RWPE2 (cell line): ENCODE data around the gene RAB5B.
A peak's percentile ranks its signal among the peaks of the same experiment; 100 is the strongest.

Experiments
- ATAC-seq: fragments of 200-7000 bp; cut with Tn5 transposase; 3 replicates; pipeline ENCODE4 v1.9.1; 2021; ENCODE audit warnings: low read depth
- DNase-seq: peaks from one replicate; pipeline ENCODE4 v3.0.0-alpha.2; 2020; ENCODE audit warnings: low spot score
- H3K27ac ChIP-seq: fragments of 450-650 bp; 2 replicates; pipeline ENCODE4 v1.5.1; 2017; ENCODE audit warnings: mild to moderate bottlenecking; ENCODE audit not compliant: poor library complexity, severe bottlenecking
- H3K27me3 ChIP-seq: fragments of 250-450 bp; sonication (Bioruptor Pico); 2 replicates; pipeline ENCODE4 v1.5.1; 2021; ENCODE audit warnings: mild to moderate bottlenecking, moderate library complexity; ENCODE audit not compliant: insufficient read depth, poor library complexity, severe bottlenecking
- H3K36me3 ChIP-seq: fragments of 250-450 bp; sonication (Bioruptor Pico); 2 replicates; pipeline ENCODE4 v1.5.1; 2020; ENCODE audit warnings: low read depth, mild to moderate bottlenecking, moderate library complexity
- H3K4me1 ChIP-seq: fragments of 250-450 bp; sonication (Bioruptor Pico); 2 replicates; pipeline ENCODE4 v1.5.1; 2021; ENCODE audit warnings: mild to moderate bottlenecking, moderate library complexity; ENCODE audit not compliant: insufficient read depth, poor library complexity, severe bottlenecking
- H3K4me3 ChIP-seq: fragments of 250-450 bp; sonication (Bioruptor Pico); 2 replicates; pipeline ENCODE4 v1.5.1; 2021; ENCODE audit warnings: mild to moderate bottlenecking, moderate library complexity; ENCODE audit not compliant: severe bottlenecking
- H3K9me3 ChIP-seq: fragments of 250-450 bp; sonication (Bioruptor Pico); 2 replicates; pipeline ENCODE4 v1.5.1; 2021; ENCODE audit warnings: mild to moderate bottlenecking, moderate library complexity; ENCODE audit not compliant: severe bottlenecking
- CTCF ChIP-seq: fragments of 450-650 bp; IDR thresholded peaks from one replicate; pipeline ENCODE4 v1.5.1; 2017; ENCODE audit warnings: mild to moderate bottlenecking, moderate library complexity; ENCODE audit not compliant: poor library complexity, severe bottlenecking

Gene RAB5B

DNA sequence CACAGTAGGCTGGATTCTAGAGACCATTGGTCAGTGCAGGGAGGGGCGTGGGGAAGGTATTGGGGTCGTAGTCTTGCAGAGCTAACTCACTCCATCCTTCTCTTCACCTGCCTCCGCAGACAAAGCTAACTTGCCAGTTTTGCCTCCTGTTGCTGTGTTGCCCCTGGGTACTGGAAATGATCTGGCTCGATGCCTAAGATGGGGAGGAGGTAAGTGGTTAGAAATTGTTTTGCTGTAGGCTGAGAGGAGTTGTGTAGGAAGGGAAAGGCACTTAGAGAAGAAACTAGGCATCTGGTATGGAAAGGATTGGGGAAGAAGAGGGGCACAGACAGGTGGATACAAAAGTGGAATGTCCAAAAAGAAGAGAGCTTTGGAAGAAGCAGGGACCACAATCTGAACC is 31.8 kb upstream of the RAB5B start:
- no peaks in the 10 kb centered on the region for H3K9me3 ChIP-seq
- no peak for TF ChIP-seq CTCF
- H3K4me1 ChIP-seq = peaks cover 31% of the 10 kb centered on the region
- no peaks in the 10 kb centered on the region for H3K27me3 ChIP-seq
- no peak for ATAC-seq
- H3K27ac ChIP-seq = no peak overlapping the region
- H3K4me3 ChIP-seq = no peak overlapping the region
- H3K36me3 ChIP-seq = peaks cover 97% of the 10 kb centered on the region
- DNase-seq = no peak

- H3K36me3 ChIP-seq = peaks cover 97% of the 10 kb centered on the region
- no peaks in the 10 kb centered on the region for H3K27me3 ChIP-seq
- DNase-seq (no peak), ATAC-seq (no peak)
- H3K4me3 ChIP-seq = no peak overlapping the region
- no peak for TF ChIP-seq CTCF
- H3K4me1 ChIP-seq = peaks cover 25% of the 10 kb centered on the region
- H3K9me3 ChIP-seq = no peaks in the 10 kb centered on the region
- H3K27ac ChIP-seq = no peak overlapping the region
Measured at GRCh38 chr12:55942577-55943136, 31.2 kb upstream of the RAB5B start.

GRCh38 chr12:55946553-55946952 is 27.3 kb upstream of the RAB5B start:
- H3K27ac ChIP-seq = no peak overlapping the region
- no peak overlapping the region for H3K4me3 ChIP-seq
- H3K9me3 ChIP-seq = no peaks in the 10 kb centered on the region
- H3K4me1 ChIP-seq = no peaks in the 10 kb centered on the region
- TF ChIP-seq CTCF = no peak
- DNase-seq (no peak), ATAC-seq (no peak)
- H3K36me3 ChIP-seq = peaks cover 98% of the 10 kb centered on the region
- H3K27me3 ChIP-seq = no peaks in the 10 kb centered on the region

DNA sequence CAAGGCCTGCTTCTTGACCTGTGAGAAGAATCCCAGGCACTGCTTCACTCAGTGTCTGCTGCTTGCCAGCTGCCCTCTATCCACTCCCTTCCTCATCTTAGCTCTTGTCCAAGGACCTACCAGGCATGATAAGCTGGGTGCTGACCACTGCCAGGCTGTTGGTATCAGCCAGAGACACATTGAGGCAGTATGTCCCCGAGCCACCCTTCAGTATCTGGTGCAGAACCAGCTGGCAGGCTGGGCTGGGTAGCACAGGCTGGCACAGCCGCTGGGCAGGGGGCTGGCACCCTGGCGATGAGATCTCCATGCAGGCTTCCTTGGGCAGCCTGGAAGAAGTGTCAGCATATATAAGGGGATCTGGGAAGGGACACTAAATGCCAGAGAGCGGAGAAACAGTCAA is 18.5 kb upstream of the RAB5B start:
- no peaks in the 10 kb centered on the region for H3K27me3 ChIP-seq
- H3K27ac ChIP-seq = peak overlapping the region; percentile 29
- H3K9me3 ChIP-seq = no peaks in the 10 kb centered on the region
- peaks cover 38% of the 10 kb centered on the region for H3K36me3 ChIP-seq
- TF ChIP-seq CTCF = no peak
- H3K4me3 ChIP-seq = no peak overlapping the region
- DNase-seq (no peak), ATAC-seq (peak; percentile 2; the same call in 1 of the 3 replicates)
- H3K4me1 ChIP-seq = peaks cover 12% of the 10 kb centered on the region

- DNase-seq (peak; percentile 87), ATAC-seq (peak; percentile 89)
- TF ChIP-seq CTCF = peak; percentile 83
- peak overlapping the region; percentile 29 for H3K27ac ChIP-seq
- no peaks in the 10 kb centered on the region for H3K9me3 ChIP-seq
- peaks cover 32% of the 10 kb centered on the region for H3K36me3 ChIP-seq
- no peak overlapping the region for H3K4me3 ChIP-seq
- peaks cover 12% of the 10 kb centered on the region for H3K4me1 ChIP-seq
- H3K27me3 ChIP-seq = no peaks in the 10 kb centered on the region
Measured at GRCh38 chr12:55955800-55956508, 17.9 kb upstream of the RAB5B start.
